Stimulated activated CD8-positive, alpha-beta memory T cell treated with anti-CD3 and anti-CD28 coated beads, Interleukin-4, amount 100 ng/mL, for 48 hours (primary cell): ENCODE results near the gene KCNK6.
"Not testable (repeated sequence)": the region's sequence is repeated elsewhere in the genome, so short reads cannot be mapped to it uniquely, and the experiment has no call there.

ENCODE experiments used
- DNase-seq: peaks from one replicate; pipeline ENCODE4 v3.0.0-alpha.2; 2020

The KCNK6 gene

GRCh38 chr19:38362076-38362945, 42.7 kb downstream of the KCNK6 start:
- peak; percentile 95 for DNase-seq

- not testable (repeated sequence) for DNase-seq
These were observed 43.5 kb downstream of the KCNK6 start for GRCh38 chr19:38362946-38363688.

DNA sequence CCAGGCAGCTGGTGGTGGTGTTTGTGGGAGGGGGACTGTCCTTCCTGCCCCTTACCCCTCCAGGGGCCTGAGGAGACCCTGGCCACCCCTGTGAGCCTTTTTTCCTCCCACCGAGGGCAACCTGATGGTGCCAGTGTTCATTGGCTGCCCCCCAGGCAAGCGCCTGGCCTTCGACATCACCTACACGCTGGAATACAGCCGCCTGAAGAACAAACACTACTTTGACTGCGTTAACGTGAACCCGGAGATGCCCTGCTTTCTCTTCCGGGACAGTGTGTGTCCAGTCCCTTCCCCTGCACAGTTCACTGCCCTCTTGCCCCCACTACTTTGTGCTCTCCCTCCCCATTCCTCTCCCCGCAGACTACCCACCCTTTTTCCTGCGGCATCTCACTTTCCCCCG, 47.4 kb downstream of the KCNK6 start:
- DNase-seq, result no peak

- no peak for DNase-seq
These were observed 49.9 kb downstream of the KCNK6 start for GRCh38 chr19:38369584-38369983.

GRCh38 chr19:38370299-38370698, 50.7 kb downstream of the KCNK6 start:
- DNase-seq, result no peak

- DNase-seq, result no peak
These were observed 51.4 kb downstream of the KCNK6 start for GRCh38 chr19:38371081-38371480.

GRCh38 chr19:38373907-38374331, 54.3 kb downstream of the KCNK6 start:
- no peak for DNase-seq

DNA sequence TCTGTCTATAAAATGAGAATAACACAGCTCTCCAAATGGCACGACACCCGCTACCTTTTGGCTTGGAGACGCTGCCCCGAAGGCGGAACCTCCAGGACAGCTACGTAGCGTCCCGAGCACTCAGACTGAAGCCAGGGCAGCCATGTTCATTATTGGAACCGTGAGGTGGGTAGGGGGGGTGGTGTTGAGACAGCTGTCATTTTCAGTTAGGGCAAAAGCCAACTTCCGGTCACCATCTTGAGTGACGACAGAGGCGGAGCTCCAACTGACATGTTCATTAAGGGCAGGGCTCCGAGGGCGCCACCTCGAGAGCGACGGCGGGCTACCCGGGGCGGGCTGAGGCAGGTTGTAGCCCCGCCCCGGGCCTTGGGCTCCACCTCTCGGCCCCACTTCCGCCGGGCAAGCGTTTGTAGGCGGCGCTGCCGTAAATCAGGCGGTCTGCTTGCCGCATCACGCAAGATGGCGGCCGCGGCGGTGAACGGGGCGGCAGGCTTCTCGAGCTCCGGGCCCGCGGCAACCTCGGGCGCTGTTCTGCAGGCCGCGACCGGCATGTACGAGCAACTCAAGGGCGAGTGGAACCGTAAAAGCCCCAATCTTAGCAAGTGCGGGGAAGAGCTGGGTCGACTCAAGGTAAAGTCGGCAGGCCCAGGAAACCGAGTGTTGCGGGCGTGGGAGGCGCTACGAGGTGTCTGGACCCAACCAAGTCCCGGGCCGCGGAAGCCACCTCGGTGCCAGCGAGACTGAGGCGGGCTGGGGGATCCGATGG, 54.9 kb downstream of the KCNK6 start, which contains the start of gene PSMD8:
TSS of gene PSMD8 (plus strand) at position 240 of the 766 bp plus-strand sequence. CDS start at position 271, 31 bp downstream.
- DNase-seq, result peak; percentile 98

- DNase-seq, result no peak
These were observed 55.5 kb downstream of the KCNK6 start for GRCh38 chr19:38375098-38375493.

GRCh38 chr19:38375748-38376147, 56.1 kb downstream of the KCNK6 start:
- DNase-seq, result no peak

DNA sequence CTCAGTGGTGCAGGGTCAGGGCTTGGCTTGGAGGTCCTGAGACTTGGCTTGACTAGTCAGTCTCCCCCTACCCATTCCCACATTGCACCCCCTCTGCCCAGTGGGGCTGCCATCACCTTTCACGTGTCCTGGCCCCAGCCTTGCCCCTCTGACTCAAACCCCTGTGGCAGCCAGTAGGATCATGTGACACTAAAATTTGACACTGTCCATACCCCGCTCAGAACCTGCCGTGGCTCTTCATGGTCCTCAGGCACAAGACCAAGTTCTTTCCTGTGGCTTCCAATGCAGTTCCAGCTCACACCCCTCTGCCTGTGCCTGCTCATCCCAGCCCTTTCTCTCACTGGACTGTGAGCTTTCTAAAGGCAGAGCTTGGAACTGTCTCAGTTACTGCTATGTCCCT, 56.9 kb downstream of the KCNK6 start:
- no peak for DNase-seq

DNA sequence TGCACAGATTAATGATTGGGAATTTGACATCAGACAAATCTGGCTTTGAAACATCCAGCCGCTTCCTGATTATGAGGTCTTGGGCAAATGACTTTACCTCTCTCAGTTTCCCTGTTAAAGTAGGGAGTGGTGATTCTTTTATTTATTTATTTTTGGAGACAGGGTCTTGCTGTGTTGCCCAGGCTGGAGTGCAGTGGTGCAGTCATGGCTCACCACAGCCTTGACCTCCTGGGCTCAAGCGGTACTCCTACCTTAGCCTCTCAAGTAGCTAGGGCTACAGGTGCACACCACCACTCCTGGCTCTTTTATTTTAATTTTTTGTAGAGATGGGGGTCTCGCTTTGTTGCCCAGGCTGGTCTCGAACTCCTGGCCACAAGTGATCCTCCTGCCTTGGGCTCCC, 57.4 kb downstream of the KCNK6 start:
- no peak for DNase-seq

GRCh38 chr19:38378866-38379265, 59.2 kb downstream of the KCNK6 start:
- no peak for DNase-seq

- DNase-seq, result no peak
These were observed 61.5 kb downstream of the KCNK6 start for GRCh38 chr19:38381138-38381537.
